ENCODE data around the gene PI4KA. TPM values are rescaled to one million over a fixed set of nuclear protein-coding genes. Genes with fewer than 3 reads are reported as not detected.

The PI4KA gene
- total RNA-seq (ENCODE audit: low replicate concordance): 24.4 and 43.3 TPM in 2 replicates

DNA sequence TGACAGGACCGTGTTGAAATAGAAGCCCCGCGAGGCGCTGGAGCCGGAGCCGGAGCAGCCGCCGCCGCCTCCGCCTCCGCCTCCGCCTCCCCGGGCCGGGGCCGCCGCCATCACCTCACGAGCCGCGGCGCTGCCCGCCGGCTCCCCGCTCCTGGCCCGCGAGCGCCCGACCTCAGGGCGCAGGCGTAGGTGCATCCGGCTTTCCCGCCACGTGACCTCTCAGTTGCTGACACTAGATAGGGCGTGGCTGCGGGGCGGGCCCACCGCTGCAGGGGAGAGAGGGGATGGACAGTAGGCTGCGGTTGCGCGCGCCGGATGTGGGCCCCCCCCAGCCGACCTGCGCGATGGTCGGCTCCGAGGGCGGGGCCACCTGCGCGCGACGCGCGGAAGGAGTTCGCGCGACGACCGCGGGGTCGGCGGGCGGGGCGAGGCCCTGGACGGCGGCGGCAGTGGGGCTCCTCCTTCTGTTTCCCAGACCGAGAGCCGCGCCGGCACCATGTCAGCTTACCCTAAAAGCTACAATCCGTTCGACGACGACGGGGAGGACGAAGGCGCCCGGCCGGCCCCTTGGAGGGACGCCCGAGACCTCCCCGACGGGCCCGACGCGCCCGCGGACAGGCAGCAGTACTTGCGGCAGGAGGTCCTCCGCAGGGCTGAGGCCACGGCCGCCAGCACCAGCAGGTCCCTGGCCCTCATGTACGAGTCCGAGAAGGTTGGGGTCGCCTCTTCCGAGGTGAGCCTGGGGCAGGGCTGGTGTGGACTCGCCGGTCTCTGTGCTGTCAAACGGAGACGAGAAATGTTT, at the start of gene PI4KA, which contains the start of gene SNAP29:
TSS of gene PI4KA (minus strand) at position 197 of the 802 bp plus-strand sequence. CDS start at position 111, 86 bp downstream.
TSS of gene SNAP29 (plus strand) at position 393 of the 802 bp plus-strand sequence. CDS start at position 497, 104 bp downstream.
- TF ChIP-seq EZH2phosphoT487 (IDR thresholded peaks at IDR 0.05) (no peak), EZH2 (IDR thresholded peaks at IDR 0.05) (no peak)
- TF ChIP-seq, protein P1, sequence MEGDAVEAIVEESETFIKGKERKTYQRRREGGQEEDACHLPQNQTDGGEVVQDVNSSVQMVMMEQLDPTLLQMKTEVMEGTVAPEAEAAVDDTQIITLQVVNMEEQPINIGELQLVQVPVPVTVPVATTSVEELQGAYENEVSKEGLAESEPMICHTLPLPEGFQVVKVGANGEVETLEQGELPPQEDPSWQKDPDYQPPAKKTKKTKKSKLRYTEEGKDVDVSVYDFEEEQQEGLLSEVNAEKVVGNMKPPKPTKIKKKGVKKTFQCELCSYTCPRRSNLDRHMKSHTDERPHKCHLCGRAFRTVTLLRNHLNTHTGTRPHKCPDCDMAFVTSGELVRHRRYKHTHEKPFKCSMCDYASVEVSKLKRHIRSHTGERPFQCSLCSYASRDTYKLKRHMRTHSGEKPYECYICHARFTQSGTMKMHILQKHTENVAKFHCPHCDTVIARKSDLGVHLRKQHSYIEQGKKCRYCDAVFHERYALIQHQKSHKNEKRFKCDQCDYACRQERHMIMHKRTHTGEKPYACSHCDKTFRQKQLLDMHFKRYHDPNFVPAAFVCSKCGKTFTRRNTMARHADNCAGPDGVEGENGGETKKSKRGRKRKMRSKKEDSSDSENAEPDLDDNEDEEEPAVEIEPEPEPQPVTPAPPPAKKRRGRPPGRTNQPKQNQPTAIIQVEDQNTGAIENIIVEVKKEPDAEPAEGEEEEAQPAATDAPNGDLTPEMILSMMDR (IDR thresholded peaks at IDR 0.05): peak; percentile 6
- H4K20me1 ChIP-seq (ENCODE audit: low read depth): peaks cover 10% of the 10 kb centered on the region
- no peaks in the 10 kb centered on the region for H3K36me3 Mint-ChIP-seq

DNA sequence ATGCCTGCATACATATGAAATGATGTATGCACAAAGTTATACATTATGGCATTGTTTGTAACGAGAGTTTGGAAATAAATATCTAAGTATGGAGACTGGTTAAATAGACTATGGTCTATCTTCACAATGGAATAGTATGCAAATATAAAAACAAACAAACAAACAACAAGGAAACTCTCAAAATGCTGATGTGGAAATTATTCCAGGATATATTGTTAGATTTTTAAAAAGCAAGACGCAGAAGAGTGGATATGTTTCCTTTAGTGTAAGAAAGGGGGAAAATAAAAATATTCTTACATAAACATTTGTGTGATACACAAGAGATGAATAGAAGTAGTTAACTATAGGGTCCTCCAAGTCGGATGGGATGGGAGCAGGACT, 47.8 kb upstream of the PI4KA start:
- no peak overlapping the region for H2AFZ ChIP-seq (replicated peaks)
- no peaks in the 10 kb centered on the region for H3K36me3 Mint-ChIP-seq
- no peak overlapping the region for H3K27ac Mint-ChIP-seq
- H3K27ac ChIP-seq: no peak overlapping the region
- no peak for DNase-seq (ENCODE audit: low spot score)
- no peaks in the 10 kb centered on the region for H3K9me3 ChIP-seq (ENCODE audit: low read depth)
- no peaks in the 10 kb centered on the region for H3K27me3 ChIP-seq
- H3K9me3 Mint-ChIP-seq: no peaks in the 10 kb centered on the region
- no peak overlapping the region for H3K4me3 Mint-ChIP-seq
- H3K27me3 Mint-ChIP-seq (ENCODE audit: insufficient read depth, low read depth): peaks cover 5% of the 10 kb centered on the region
- H4K20me1 ChIP-seq (ENCODE audit: low read depth): no peaks in the 10 kb centered on the region
- TF ChIP-seq, protein P1 (IDR thresholded peaks at IDR 0.05): no peak
- TF ChIP-seq EZH2phosphoT487 (IDR thresholded peaks at IDR 0.05): no peak
- TF ChIP-seq EZH2 (IDR thresholded peaks at IDR 0.05): no peak
- no peaks in the 10 kb centered on the region for H3F3A ChIP-seq (ENCODE audit: low read depth)
- H3K4me2 ChIP-seq: no peak overlapping the region
- H3K79me2 ChIP-seq (ENCODE audit: low read depth): no peaks in the 10 kb centered on the region
- no peaks in the 10 kb centered on the region for H3K4me1 Mint-ChIP-seq
- no peak overlapping the region for H3K4me3 ChIP-seq
- H3K36me3 ChIP-seq: no peaks in the 10 kb centered on the region
- no peaks in the 10 kb centered on the region for H3K4me1 ChIP-seq
- no peak overlapping the region for H3K9ac ChIP-seq

More for the DNA sequence above, at the start of gene PI4KA, which contains the start of gene SNAP29:
- Histone ChIP-seq H3K79me2 (ENCODE audit: low read depth) (peaks cover 45% of the 10 kb centered on the region), H3K9me3 (ENCODE audit: low read depth) (no peaks in the 10 kb centered on the region), H3K36me3 (no peaks in the 10 kb centered on the region), H3K4me3 (peak within 1 kb of the TSS; percentile 97), H3F3A (ENCODE audit: low read depth) (peaks cover 20% of the 10 kb centered on the region), H2AFZ (replicated peaks) (peak within 1 kb of the TSS; percentile 99), H3K27me3 (no peaks in the 10 kb centered on the region), H3K9ac (peak within 1 kb of the TSS; percentile 43), H3K4me2 (peak within 1 kb of the TSS; percentile 95), H3K27ac (peak within 1 kb of the TSS; percentile 84), H3K4me1 (peaks cover 4% of the 10 kb centered on the region)
- DNase-seq (ENCODE audit: low spot score): peak; percentile 99
- H3K27me3 Mint-ChIP-seq (ENCODE audit: insufficient read depth, low read depth): no peaks in the 10 kb centered on the region
- no peaks in the 10 kb centered on the region for H3K9me3 Mint-ChIP-seq
- H3K27ac Mint-ChIP-seq: peak within 1 kb of the TSS; percentile 80
- peak within 1 kb of the TSS; percentile 91 for H3K4me3 Mint-ChIP-seq
- peaks cover 25% of the 10 kb centered on the region for H3K4me1 Mint-ChIP-seq

DNA sequence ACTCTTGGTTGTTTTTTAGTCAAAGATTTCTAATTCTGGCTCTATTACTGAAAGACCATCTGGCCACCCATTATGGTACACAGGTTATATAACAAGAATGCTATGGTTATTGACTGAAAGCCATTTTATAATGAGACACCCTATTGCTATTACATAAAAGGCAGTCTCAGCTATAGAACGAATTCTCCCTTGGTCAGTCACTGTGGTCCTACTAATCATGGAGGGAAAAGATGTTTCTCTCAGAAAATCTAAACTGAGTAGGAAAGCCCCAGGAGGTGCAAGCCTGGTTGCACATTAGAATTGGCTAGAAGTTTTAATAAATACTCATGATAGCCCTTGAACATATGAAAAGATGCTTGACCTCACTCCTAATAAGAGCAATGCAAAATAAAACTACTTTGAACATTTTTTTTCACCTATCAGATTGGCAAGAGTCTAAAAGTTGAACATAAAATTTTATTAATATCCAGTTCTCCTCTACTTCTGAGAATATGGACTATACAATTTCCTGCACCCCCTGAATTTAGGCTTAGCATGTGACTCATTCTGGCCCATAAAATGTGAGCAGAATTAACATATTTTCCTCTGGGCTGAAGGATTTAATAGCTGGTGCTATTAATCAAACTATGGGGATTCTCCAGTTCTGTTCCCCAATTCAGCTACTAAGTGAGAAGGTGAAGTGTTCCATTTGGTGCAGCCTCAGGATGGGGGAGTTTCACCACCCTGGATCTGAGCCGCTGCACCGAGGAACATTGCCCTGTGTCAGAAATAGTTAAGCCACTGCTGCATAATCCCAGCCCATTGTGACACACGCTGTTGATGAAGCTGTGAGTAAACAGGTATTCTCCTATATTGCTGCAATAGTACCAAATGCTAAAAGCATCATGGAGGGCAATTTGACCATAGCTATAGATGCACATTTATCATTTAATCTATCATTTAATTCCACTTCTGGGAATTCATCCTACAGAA, 47.1 kb upstream of the PI4KA start:
- H3F3A ChIP-seq (ENCODE audit: low read depth): no peaks in the 10 kb centered on the region
- no peak overlapping the region for H2AFZ ChIP-seq (replicated peaks)
- no peak overlapping the region for H3K9ac ChIP-seq
- H3K9me3 ChIP-seq (ENCODE audit: low read depth): no peaks in the 10 kb centered on the region
- H4K20me1 ChIP-seq (ENCODE audit: low read depth): no peaks in the 10 kb centered on the region
- no peak overlapping the region for H3K4me3 ChIP-seq
- H3K4me2 ChIP-seq: no peak overlapping the region
- H3K79me2 ChIP-seq (ENCODE audit: low read depth): no peaks in the 10 kb centered on the region
- Mint-ChIP-seq H3K9me3 (no peaks in the 10 kb centered on the region), H3K4me3 (no peak overlapping the region), H3K4me1 (no peaks in the 10 kb centered on the region), H3K36me3 (no peaks in the 10 kb centered on the region), H3K27me3 (ENCODE audit: insufficient read depth, low read depth) (peaks cover 5% of the 10 kb centered on the region), H3K27ac (no peak overlapping the region)
- no peaks in the 10 kb centered on the region for H3K36me3 ChIP-seq
- TF ChIP-seq EZH2 (IDR thresholded peaks at IDR 0.05): no peak
- H3K27ac ChIP-seq: no peak overlapping the region
- H3K27me3 ChIP-seq: no peaks in the 10 kb centered on the region
- no peak for DNase-seq (ENCODE audit: low spot score)
- no peaks in the 10 kb centered on the region for H3K4me1 ChIP-seq

Measured in neural progenitor cell (in vitro differentiated cells).